H9 (cell line): ENCODE data around the gene TUBA1A. TPM values are rescaled to one million over a fixed set of nuclear protein-coding genes. Genes with fewer than 3 reads are reported as not detected.

ENCODE experiments used
- DNase-seq: peaks from one replicate; pipeline ENCODE4 v3.0.0-alpha.2; 2017
- H2AFZ ChIP-seq: one replicate; pipeline ENCODE4 v1.6.1; 2013; ENCODE audit warnings: mild to moderate bottlenecking, low read length, control low read depth, moderate library complexity
- H2AK5ac ChIP-seq: 2 replicates; pipeline ENCODE4 v1.6.1; 2013; ENCODE audit warnings: low read length, control low read depth, mixed read lengths; ENCODE audit not compliant: insufficient read length
- H2BK120ac ChIP-seq: one replicate; pipeline ENCODE4 v1.6.1; 2013; ENCODE audit warnings: low read depth, mild to moderate bottlenecking, low read length, control low read depth, inconsistent platforms; ENCODE audit not compliant: poor library complexity, severe bottlenecking
- H2BK12ac ChIP-seq: 2 replicates; pipeline ENCODE4 v1.6.1; 2013; ENCODE audit warnings: low read length, control low read depth, mixed read lengths, low read depth; ENCODE audit not compliant: insufficient read length
- H2BK15ac ChIP-seq: 2 replicates; pipeline ENCODE4 v1.6.1; 2013; ENCODE audit warnings: low read depth, low read length, control low read depth
- H2BK20ac ChIP-seq: one replicate; pipeline ENCODE4 v1.6.1; 2013; ENCODE audit warnings: low read depth, mild to moderate bottlenecking, low read length, control low read depth, inconsistent platforms; ENCODE audit not compliant: poor library complexity, severe bottlenecking
- H2BK5ac ChIP-seq: 2 replicates; pipeline ENCODE4 v1.6.1; 2013; ENCODE audit warnings: low read length, control low read depth, mixed read lengths; ENCODE audit not compliant: insufficient read length
- H3K14ac ChIP-seq: 2 replicates; pipeline ENCODE4 v1.6.1; 2013; ENCODE audit warnings: low read length, control low read depth; ENCODE audit not compliant: insufficient read depth
- H3K18ac ChIP-seq: 2 replicates; pipeline ENCODE4 v1.6.1; 2013; ENCODE audit warnings: low read depth, mild to moderate bottlenecking, mixed read lengths, low read length, control low read depth; ENCODE audit not compliant: insufficient read length
- H3K23ac ChIP-seq: 2 replicates; pipeline ENCODE4 v1.6.1; 2013; ENCODE audit warnings: low read length, control low read depth, mixed read lengths, low read depth; ENCODE audit not compliant: insufficient read length
- H3K23me2 ChIP-seq: 2 replicates; pipeline ENCODE4 v1.6.1; 2013; ENCODE audit warnings: low read depth, mild to moderate bottlenecking, mixed read lengths, low read length, control low read depth; ENCODE audit not compliant: insufficient read length, poor library complexity, severe bottlenecking
- H3K27ac ChIP-seq: 2 replicates; pipeline ENCODE4 v1.5.1; 2013; ENCODE audit warnings: low read length, control low read depth, mixed read lengths, low read depth; ENCODE audit not compliant: insufficient read length
- H3K27me3 ChIP-seq: 2 replicates; pipeline ENCODE4 v1.6.1; 2013; ENCODE audit warnings: low read length, control low read depth, inconsistent platforms; ENCODE audit not compliant: insufficient read depth
- H3K4ac ChIP-seq: 2 replicates; pipeline ENCODE4 v1.6.1; 2013; ENCODE audit warnings: low read depth, mild to moderate bottlenecking, control low read depth, inconsistent platforms, low read length, moderate library complexity
- H3K4me1 ChIP-seq: 2 replicates; pipeline ENCODE4 v1.6.1; 2013; ENCODE audit warnings: low read length, control low read depth, inconsistent platforms; ENCODE audit not compliant: insufficient read depth
- H3K4me2 ChIP-seq: 2 replicates; pipeline ENCODE4 v1.6.1; 2013; ENCODE audit warnings: low read length, control low read depth, mixed read lengths; ENCODE audit not compliant: insufficient read length, insufficient read depth
- H3K56ac ChIP-seq: 2 replicates; pipeline ENCODE4 v1.6.1; 2013; ENCODE audit warnings: low read depth, mild to moderate bottlenecking, mixed read lengths, low read length, control low read depth; ENCODE audit not compliant: insufficient read length
- H3K79me1 ChIP-seq: 2 replicates; pipeline ENCODE4 v1.6.1; 2013; ENCODE audit warnings: low read depth, mild to moderate bottlenecking, moderate library complexity, low read length, control low read depth, inconsistent platforms; ENCODE audit not compliant: insufficient read depth, poor library complexity, severe bottlenecking
- H3K79me2 ChIP-seq: 2 replicates; pipeline ENCODE4 v1.6.1; 2013; ENCODE audit warnings: low read length, control low read depth, inconsistent platforms; ENCODE audit not compliant: insufficient read depth
- H3K9ac ChIP-seq: 2 replicates; pipeline ENCODE4 v1.6.1; 2013; ENCODE audit warnings: low read length, control low read depth, mixed read lengths; ENCODE audit not compliant: insufficient read length; ENCODE audit errors: extremely low read depth
- H3K9me3 ChIP-seq: one replicate; pipeline ENCODE4 v1.6.1; 2013; ENCODE audit warnings: low read depth, low read length, inconsistent platforms; ENCODE audit not compliant: control insufficient read depth
- H3T11ph ChIP-seq: one replicate; pipeline ENCODE4 v1.6.1; 2013; ENCODE audit warnings: mild to moderate bottlenecking, low read length, control low read depth, inconsistent platforms
- H4K20me1 ChIP-seq: one replicate; pipeline ENCODE4 v1.6.1; 2013; ENCODE audit not compliant: control insufficient read depth, insufficient read length, insufficient read depth
- H4K5ac ChIP-seq: 2 replicates; pipeline ENCODE4 v1.6.1; 2013; ENCODE audit warnings: low read depth, mild to moderate bottlenecking, mixed read lengths, low read length, control low read depth; ENCODE audit not compliant: insufficient read length
- H4K8ac ChIP-seq: replicated peaks from 2 replicates; pipeline ENCODE4 v1.6.1; 2013; ENCODE audit warnings: low read length, control low read depth, mixed read lengths, low read depth; ENCODE audit not compliant: insufficient read length
- H4K91ac ChIP-seq: 2 replicates; pipeline ENCODE4 v1.6.1; 2013; ENCODE audit warnings: low read depth, mild to moderate bottlenecking, moderate library complexity, mixed read lengths, low read length, control low read depth; ENCODE audit not compliant: insufficient read length
- H3K27ac Mint-ChIP-seq, 3 experiments: 2 replicates in 2 of 3; 3 replicates in 1 of 3; pipeline ENCODE4 v1.8.0; 2020 to 2021; ENCODE audit warnings: mixed read lengths in 3 of 3, mild to moderate bottlenecking in 1 of 3, moderate library complexity in 1 of 3
- H3K27me3 Mint-ChIP-seq: 2 replicates; pipeline ENCODE4 v1.8.0; 2021; ENCODE audit warnings: low read depth, mild to moderate bottlenecking, moderate library complexity, mixed read lengths
- H3K36me3 Mint-ChIP-seq, 3 experiments: 2 replicates in 2 of 3; 3 replicates in 1 of 3; pipeline ENCODE4 v1.8.0; 2020 to 2021; ENCODE audit warnings: low read depth in 3 of 3, mixed read lengths in 3 of 3; ENCODE audit not compliant: insufficient read depth in 1 of 3
- H3K4me1 Mint-ChIP-seq, 2 experiments: 2 replicates each; pipeline ENCODE4 v1.8.0; 2020; ENCODE audit warnings: mixed read lengths in 2 of 2
- H3K4me3 Mint-ChIP-seq, 2 experiments: 2 replicates in 1 of 2; 3 replicates in 1 of 2; pipeline ENCODE4 v1.8.0; 2020 to 2021; ENCODE audit warnings: mild to moderate bottlenecking in 2 of 2, mixed read lengths in 2 of 2, moderate library complexity in 1 of 2
- H3K9me3 Mint-ChIP-seq, 2 experiments: 2 replicates in 1 of 2; 3 replicates in 1 of 2; pipeline ENCODE4 v1.8.0; 2020; ENCODE audit warnings: mild to moderate bottlenecking in 2 of 2, mixed read lengths in 2 of 2, moderate library complexity in 1 of 2
- CTCF ChIP-seq: fragments of 200-600 bp; sonication (generic); conservative IDR thresholded peaks from 3 replicates; pipeline ENCODE4 v1.8.0; 2021; ENCODE audit warnings: antibody characterized with exemption, mild to moderate bottlenecking
- WGBS: extraction: QIAGEN DNeasy Blood & Tissue Kit; methylation state at CpG from one replicate; pipeline ENCODE4 v1.1.7; 2013; ENCODE audit warnings: missing lambda C conversion rate, low lambda C conversion rate, mixed read lengths; ENCODE audit not compliant: insufficient read length; ENCODE audit errors: extremely low coverage; 5-methylcytosine and 5-hydroxymethylcytosine counted together
- total RNA-seq: library from RNA; stranded (reverse); gene quantifications from 2 replicates; pipeline ENCODE4 v1.2.1, GENCODE V29; 2021

The TUBA1A gene
- total RNA-seq, 1 experiment from 2014 or later, result 149 TPM

GRCh38 chr12:49231878-49232655, 43.2 kb upstream of the TUBA1A start:
- H2BK12ac ChIP-seq, result no peak overlapping the region
- no CpG with 5 or more reads among the region's 9 CpGs for whole genome bisulfite sequencing
- H3K4me2 ChIP-seq, result no peak overlapping the region
- DNase-seq, result no peak
- no peak overlapping the region for H2BK15ac ChIP-seq
- H3K27me3 ChIP-seq, result no peaks in the 10 kb centered on the region
- H2BK120ac ChIP-seq, result no peak overlapping the region
- H3K79me2 ChIP-seq, result no peaks in the 10 kb centered on the region
- no peaks in the 10 kb centered on the region for H3K23me2 ChIP-seq
- H3K23ac ChIP-seq, result no peak overlapping the region
- peaks cover 8% of the 10 kb centered on the region for H3K27me3 Mint-ChIP-seq
- no peak overlapping the region for H3K4me3 Mint-ChIP-seq
- H3K4me1 ChIP-seq, result peaks cover 5% of the 10 kb centered on the region; the same call in 1 of the 2 replicates
- H3K79me1 ChIP-seq, result no peaks in the 10 kb centered on the region
- no peaks in the 10 kb centered on the region; a peak in 1 of 5 replicates for H3K9me3 Mint-ChIP-seq
- no peak overlapping the region for H3K27ac Mint-ChIP-seq
- no peak overlapping the region for H3K56ac ChIP-seq
- H3T11ph ChIP-seq, result no peak overlapping the region
- H3K9me3 ChIP-seq, result no peaks in the 10 kb centered on the region
- no peaks in the 10 kb centered on the region for H3K36me3 Mint-ChIP-seq
- no peak overlapping the region for H4K8ac ChIP-seq
- no peak overlapping the region for H2BK5ac ChIP-seq
- H3K9ac ChIP-seq, result no peak overlapping the region
- H2BK20ac ChIP-seq, result no peak overlapping the region
- no peak overlapping the region for H3K18ac ChIP-seq
- peaks cover 21 to 25% of the 10 kb centered on the region in 2 experiments for H3K4me1 Mint-ChIP-seq
- no peaks in the 10 kb centered on the region for H4K20me1 ChIP-seq
- H4K91ac ChIP-seq, result no peak overlapping the region
- no peak overlapping the region for H3K14ac ChIP-seq
- TF ChIP-seq CTCF, result no peak
- no peak overlapping the region for H2AK5ac ChIP-seq
- H2AFZ ChIP-seq, result no peak overlapping the region
- H4K5ac ChIP-seq, result no peak overlapping the region
- H3K4ac ChIP-seq, result no peak overlapping the region
- no peak overlapping the region for H3K27ac ChIP-seq
